NB4 (cell line): Measurements from ENCODE around the gene BPIFA2.

ENCODE experiments used
- CTCF ChIP-seq: IDR thresholded peaks from one replicate; pipeline ENCODE4 v1.5.1; 2012; ENCODE audit warnings: low read depth, low read length
- POLR2A ChIP-seq: IDR thresholded peaks from 2 replicates; pipeline ENCODE4 v1.6.1; 2011; ENCODE audit warnings: mild to moderate bottlenecking; ENCODE audit not compliant: insufficient read length; ENCODE audit errors: extremely low read depth

DNA sequence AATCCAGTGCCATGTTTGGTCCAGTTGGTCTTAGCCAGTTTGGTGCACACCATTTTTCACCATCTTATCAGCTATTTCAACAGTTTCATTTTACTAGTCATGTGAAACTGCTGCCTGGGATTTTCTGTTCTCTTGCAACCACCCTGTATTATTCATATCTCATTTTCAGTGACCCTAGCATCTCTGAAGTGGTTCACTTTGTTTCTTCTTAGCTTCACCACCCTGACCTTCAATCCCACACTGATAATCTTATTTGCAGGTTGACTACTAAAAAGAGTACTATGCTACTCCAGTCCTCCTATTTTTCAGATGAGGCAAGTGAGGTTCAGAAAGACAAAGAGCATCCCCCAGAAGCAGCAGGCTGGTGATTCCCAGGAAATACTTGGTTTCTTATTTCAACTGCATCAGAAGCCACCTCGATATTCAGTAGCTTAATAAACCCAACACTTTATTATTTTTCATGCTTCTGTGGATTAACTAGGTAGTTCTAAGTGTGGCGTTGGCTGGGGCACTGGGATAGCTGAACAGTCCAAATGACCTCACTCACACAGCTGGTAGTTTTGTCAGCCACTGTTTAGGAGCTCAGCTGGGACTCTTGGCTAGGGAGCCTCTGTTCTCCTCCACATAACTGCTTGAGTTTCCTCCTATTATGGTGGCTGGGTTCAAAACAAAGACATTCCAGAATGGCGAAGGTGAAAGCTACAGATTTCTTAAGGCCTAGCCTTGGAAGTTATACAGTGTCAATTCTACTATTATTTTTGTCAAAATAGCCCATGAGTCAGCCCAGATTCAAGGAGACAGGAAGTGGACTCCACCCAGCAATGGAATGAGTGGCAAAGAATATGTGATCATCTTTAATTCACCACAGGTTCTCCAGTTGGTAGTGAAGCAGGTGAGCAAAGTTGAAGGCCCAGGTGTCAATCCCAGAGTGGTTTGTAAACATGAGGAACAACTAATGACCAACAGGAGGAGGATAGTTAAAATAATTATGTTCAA is 47.9 kb upstream of the BPIFA2 start:
- TF ChIP-seq CTCF (no peak), POLR2A (no peak)
